Fibroblast of skin of left biceps (primary cell): ENCODE data around the gene LIMA1.
"Not testable (repeated sequence)": the region's sequence is repeated elsewhere in the genome, so short reads cannot be mapped to it uniquely, and the experiment has no call there.

ENCODE experiments used
- DNase-seq, 2 experiments: peaks; one replicate each; pipeline ENCODE4 v3.0.0-alpha.2; 2013; ENCODE audit warnings: low read depth in 2 of 2

Gene LIMA1

GRCh38 chr12:50187084-50187900, 96.0 kb downstream of the LIMA1 start:
- peak; percentile 91 for DNase-seq

GRCh38 chr12:50186681-50187080, 96.6 kb downstream of the LIMA1 start:
- peak; percentile 62 to 70 for DNase-seq

- no peak for DNase-seq
Measured at GRCh38 chr12:50185970-50186663, 97.2 kb downstream of the LIMA1 start.

GRCh38 chr12:50185301-50185895, 97.9 kb downstream of the LIMA1 start:
- DNase-seq = no peak

GRCh38 chr12:50184261-50184660, 99.1 kb downstream of the LIMA1 start:
- DNase-seq = no peak

GRCh38 chr12:50182461-50182860, 100.9 kb downstream of the LIMA1 start:
- no peak for DNase-seq

GRCh38 chr12:50181691-50182090, 101.6 kb downstream of the LIMA1 start:
- DNase-seq = no peak

- no peak for DNase-seq
Measured at GRCh38 chr12:50175716-50176026, 107.6 kb downstream of the LIMA1 start.

- peak; percentile 52 to 55 for DNase-seq
Measured at GRCh38 chr12:50174971-50175715, 108.2 kb downstream of the LIMA1 start.

- peak; percentile 97 to 98 for DNase-seq
Measured at GRCh38 chr12:50167049-50167828, 116.1 kb downstream of the LIMA1 start, which contains the start of gene CERS5. Gene CERS5, minus strand, starts transcription at chr12:50167369. Its CDS starts 72 bp downstream, at chr12:50167297.

- no peak for DNase-seq
Measured at GRCh38 chr12:50166799-50167048, 116.6 kb downstream of the LIMA1 start.

GRCh38 chr12:50164963-50165362, 118.4 kb downstream of the LIMA1 start:
- no peak for DNase-seq

- DNase-seq = no peak
Measured at GRCh38 chr12:50162230-50162629, 121.1 kb downstream of the LIMA1 start.

- DNase-seq = no peak
Measured at GRCh38 chr12:50160643-50161042, 122.7 kb downstream of the LIMA1 start.

- DNase-seq = no peak
Measured at GRCh38 chr12:50157259-50157658, 126.1 kb downstream of the LIMA1 start.

- DNase-seq = no peak
Measured at GRCh38 chr12:50156641-50157040, 126.7 kb downstream of the LIMA1 start.

GRCh38 chr12:50154947-50155346, 128.4 kb downstream of the LIMA1 start:
- not testable (repeated sequence) for DNase-seq

GRCh38 chr12:50151047-50151687, 132.2 kb downstream of the LIMA1 start:
- no peak for DNase-seq

GRCh38 chr12:50149311-50149710, 134.0 kb downstream of the LIMA1 start:
- DNase-seq = no peak

- not testable (repeated sequence) for DNase-seq
Measured at GRCh38 chr12:50148011-50148410, 135.3 kb downstream of the LIMA1 start.

- no peak for DNase-seq
Measured at GRCh38 chr12:50147281-50147680, 136.0 kb downstream of the LIMA1 start.
